GM21737 (cell line): ENCODE data around the gene ARHGEF28.

ENCODE experiments used
- ATAC-seq: cut with Tn5 transposase; IDR thresholded peaks from one replicate; pipeline ENCODE4 v1.9.1; 2021; ENCODE audit warnings: mild to moderate bottlenecking, moderate library complexity; ENCODE audit not compliant: unreplicated experiment

ARHGEF28 gene

GRCh38 chr5:73623060-73623459 is 2.9 kb upstream of the ARHGEF28 start:
- ATAC-seq, result no peak

GRCh38 chr5:73623901-73624404 is 2.0 kb upstream of the ARHGEF28 start:
- no peak for ATAC-seq

GRCh38 chr5:73624888-73625287 is 1.1 kb upstream of the ARHGEF28 start:
- no peak for ATAC-seq

- no peak for ATAC-seq
Observed at GRCh38 chr5:73625372-73625943, 538 bp upstream of the ARHGEF28 start.

GRCh38 chr5:73626814-73627313 is 868 bp downstream of the ARHGEF28 start:
- no peak for ATAC-seq

- no peak for ATAC-seq
Observed at GRCh38 chr5:73629456-73629855, 3.5 kb downstream of the ARHGEF28 start.

GRCh38 chr5:73630765-73631164 is 4.8 kb downstream of the ARHGEF28 start:
- no peak for ATAC-seq

GRCh38 chr5:73631500-73631899 is 5.5 kb downstream of the ARHGEF28 start:
- no peak for ATAC-seq

- ATAC-seq, result no peak
Observed at GRCh38 chr5:73633060-73633459, 7.1 kb downstream of the ARHGEF28 start.

GRCh38 chr5:73636408-73636807 is 10.4 kb downstream of the ARHGEF28 start:
- no peak for ATAC-seq

GRCh38 chr5:73637565-73637964 is 11.6 kb downstream of the ARHGEF28 start:
- ATAC-seq, result no peak

GRCh38 chr5:73638344-73639095 is 12.5 kb downstream of the ARHGEF28 start:
- no peak for ATAC-seq

GRCh38 chr5:73640861-73641320 is 14.9 kb downstream of the ARHGEF28 start:
- no peak for ATAC-seq

GRCh38 chr5:73641811-73642210 is 15.8 kb downstream of the ARHGEF28 start:
- ATAC-seq, result no peak

- ATAC-seq, result no peak
Observed at GRCh38 chr5:73642344-73642743, 16.3 kb downstream of the ARHGEF28 start.

- no peak for ATAC-seq
Observed at GRCh38 chr5:73644385-73644963, 18.5 kb downstream of the ARHGEF28 start.

- ATAC-seq, result no peak
Observed at GRCh38 chr5:73647721-73648120, 21.7 kb downstream of the ARHGEF28 start.

- ATAC-seq, result no peak
Observed at GRCh38 chr5:73648515-73648914, 22.5 kb downstream of the ARHGEF28 start.

- ATAC-seq, result no peak
Observed at GRCh38 chr5:73649926-73650325, 23.9 kb downstream of the ARHGEF28 start.

- no peak for ATAC-seq
Observed at GRCh38 chr5:73652391-73652790, 26.4 kb downstream of the ARHGEF28 start.

- ATAC-seq, result no peak
Observed at GRCh38 chr5:73654171-73654811, 28.3 kb downstream of the ARHGEF28 start.
